DMS79 (cell line): ENCODE measurements around the gene OR2AT4.
A peak's percentile ranks its signal among the peaks of the same experiment; 100 is the strongest.
"Not testable (repeated sequence)": the region's sequence is repeated elsewhere in the genome, so short reads cannot be mapped to it uniquely, and the experiment has no call there.

Experiments
- DNase-seq: peaks from one replicate; lab custom pipeline; 2025; lab: John Stamatoyannopoulos, UW

Gene OR2AT4

DNA sequence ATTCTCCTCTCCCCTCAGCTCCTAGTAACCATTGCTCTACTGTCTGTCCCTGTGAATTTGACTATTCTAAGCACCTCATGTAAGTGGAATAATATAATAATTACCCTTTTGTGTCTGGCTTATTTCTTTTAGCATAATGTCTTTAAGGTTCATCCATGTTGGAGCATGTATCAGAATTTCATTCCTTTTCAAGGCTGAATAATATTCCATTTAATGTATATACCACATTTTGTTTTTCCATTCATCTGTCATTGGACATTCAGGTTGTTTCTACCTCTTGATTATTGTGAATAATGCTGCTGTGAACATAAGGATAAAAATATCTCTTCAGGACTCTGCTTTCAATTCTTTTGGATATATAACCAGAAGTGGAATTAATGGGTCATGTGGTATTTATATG lies 28.1 kb downstream of the OR2AT4 start:
- no peak for DNase-seq

- DNase-seq: no peak
Observed at GRCh38 chr11:75066061-75066460, 30.6 kb downstream of the OR2AT4 start.

GRCh38 chr11:75063741-75064314 lies 32.8 kb downstream of the OR2AT4 start:
- peak; percentile 15 for DNase-seq

GRCh38 chr11:75059299-75059698 lies 37.4 kb downstream of the OR2AT4 start:
- DNase-seq: no peak

- no peak for DNase-seq
Observed at GRCh38 chr11:75056814-75057213, 39.9 kb downstream of the OR2AT4 start.

DNA sequence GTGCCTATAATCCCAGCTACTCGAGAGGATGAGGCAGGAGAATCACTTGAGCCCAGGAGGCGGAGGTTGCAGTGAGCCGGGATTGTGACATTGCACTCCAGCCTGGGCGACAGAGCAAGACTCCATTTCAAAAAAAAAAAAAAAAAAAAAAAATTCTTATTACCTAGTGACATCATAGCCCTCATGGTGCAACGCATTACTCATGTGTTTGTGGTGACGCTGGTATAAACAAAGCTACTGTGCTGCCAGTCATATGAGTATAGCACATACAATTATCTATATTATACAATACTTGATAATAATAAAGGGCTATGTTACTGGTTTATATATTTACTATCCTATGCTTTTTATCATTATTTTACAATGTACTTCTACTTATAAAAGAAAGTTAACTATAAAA lies 41.2 kb downstream of the OR2AT4 start:
- DNase-seq: no peak

DNA sequence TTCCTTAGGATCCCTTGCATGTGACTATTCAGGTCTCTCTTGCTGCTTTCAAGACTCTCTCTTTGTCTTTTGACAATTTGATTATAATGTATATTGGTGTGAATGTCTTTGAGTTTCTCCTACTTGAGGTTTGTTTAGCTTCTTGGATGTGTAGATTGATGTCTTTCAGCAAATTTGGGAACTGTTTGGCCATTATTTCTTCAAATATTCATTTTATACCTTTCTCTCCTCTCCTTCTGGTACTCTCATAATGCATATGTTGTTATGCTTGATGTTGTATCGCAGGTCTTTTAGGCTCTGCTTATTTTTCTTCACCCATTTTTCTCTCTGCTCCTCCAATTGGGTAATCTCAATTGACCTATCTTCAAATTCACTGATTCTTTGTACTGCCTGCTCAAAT lies 44.2 kb downstream of the OR2AT4 start:
- no peak for DNase-seq

DNA sequence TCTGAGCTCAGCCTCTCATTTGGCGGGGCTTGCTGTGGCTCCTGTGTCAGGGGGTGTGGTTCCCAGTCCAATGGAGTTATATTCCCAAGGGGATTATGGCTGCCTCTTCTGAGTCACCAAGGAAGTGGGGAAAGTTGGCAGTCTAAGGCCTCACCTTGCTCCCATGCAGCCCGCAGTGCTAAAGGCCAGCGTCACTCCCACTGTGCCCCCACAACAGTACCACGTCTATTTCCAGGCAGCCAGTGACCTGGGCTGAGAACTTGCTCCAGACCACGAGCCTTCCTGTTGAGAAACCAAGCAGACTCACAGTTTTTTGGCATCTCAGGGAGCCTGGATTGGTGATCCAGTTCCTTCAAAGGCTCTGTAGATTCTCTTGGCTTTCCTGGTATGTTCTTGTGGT lies 45.6 kb downstream of the OR2AT4 start:
- no peak for DNase-seq

DNA sequence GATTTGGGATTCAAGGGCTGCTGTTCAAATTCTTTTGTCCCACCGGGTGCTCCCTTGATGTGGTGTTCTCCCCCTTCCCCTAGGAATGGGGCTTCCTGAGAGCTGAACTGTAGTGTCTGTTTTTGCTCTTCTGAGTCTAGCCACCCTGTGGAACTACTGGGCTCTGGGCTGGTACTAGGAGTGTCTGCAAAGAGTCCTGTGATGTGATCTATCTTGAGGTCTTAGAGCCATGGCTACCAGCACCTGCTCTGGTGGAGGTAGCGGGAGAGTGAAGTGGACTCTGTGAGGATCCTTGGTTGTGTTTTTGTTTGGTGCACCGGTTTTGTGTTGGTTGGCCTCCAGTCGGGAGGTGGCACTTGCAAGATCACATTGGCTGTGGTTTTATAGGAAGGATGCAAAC lies 46.2 kb downstream of the OR2AT4 start:
- DNase-seq: no peak

- DNase-seq: not testable (repeated sequence)
Observed at GRCh38 chr11:75049501-75050266, 47.0 kb downstream of the OR2AT4 start.

GRCh38 chr11:75047191-75047590 lies 49.5 kb downstream of the OR2AT4 start:
- DNase-seq: no peak

GRCh38 chr11:75046668-75047067 lies 50.0 kb downstream of the OR2AT4 start:
- DNase-seq: not testable (repeated sequence)

DNA sequence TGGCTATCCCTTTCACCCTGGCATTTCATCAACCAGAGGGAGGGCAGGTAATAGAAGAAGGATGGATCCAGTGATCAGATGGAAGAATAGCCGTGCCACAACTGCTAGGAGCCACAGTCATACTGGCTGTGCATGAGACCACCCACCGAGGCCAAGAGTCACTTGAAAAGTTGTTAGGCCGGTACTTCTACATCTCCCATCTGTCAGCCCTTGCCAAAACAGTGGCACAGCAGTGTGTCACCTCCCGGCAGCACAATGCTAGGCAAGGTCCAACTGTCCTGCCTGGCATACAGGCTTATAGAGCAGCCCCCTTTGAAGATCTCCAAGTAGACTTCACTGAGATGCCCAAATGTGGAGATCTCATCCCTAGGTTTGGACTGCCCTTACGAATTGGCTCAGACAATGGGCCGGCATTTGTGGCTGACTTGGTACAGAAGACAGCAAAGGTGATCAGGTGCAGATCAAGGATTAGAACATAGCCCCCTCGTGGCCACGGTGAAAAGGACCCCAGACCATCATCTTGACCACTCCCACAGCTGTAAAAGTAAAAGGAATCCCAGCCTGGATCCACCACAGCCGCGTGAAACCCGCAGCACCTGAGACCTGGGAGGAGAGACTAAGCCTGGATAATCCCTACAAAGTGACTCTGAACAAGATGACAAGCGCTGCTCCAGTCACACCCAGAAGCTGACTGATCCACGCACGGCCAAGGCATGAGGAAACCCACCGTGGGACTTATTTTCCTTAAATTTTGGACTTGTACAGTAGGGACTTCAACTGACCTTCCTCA lies 52.1 kb downstream of the OR2AT4 start:
- peak; percentile 80 for DNase-seq

DNA sequence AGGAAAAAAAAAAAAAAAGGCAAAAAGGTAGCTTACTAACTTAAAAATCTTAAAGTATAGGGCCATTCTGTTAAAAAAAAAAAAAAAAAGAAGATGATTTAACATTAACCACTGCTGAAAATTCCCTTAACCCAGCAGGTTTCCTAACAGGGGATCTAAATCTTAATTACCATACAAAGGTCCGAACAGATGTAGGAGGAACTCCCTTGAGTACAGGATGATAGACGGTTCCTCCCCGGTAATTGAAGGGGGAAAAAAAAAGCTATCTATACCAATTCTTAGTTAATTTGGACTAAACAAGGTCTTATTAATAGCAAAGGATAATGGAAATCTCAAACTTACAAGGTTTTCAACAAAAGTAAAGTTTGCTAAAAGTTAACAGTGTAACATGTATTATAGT lies 54.9 kb downstream of the OR2AT4 start:
- not testable (repeated sequence) for DNase-seq

GRCh38 chr11:75041263-75041662 lies 55.4 kb downstream of the OR2AT4 start:
- no peak for DNase-seq

- no peak for DNase-seq
Observed at GRCh38 chr11:75040167-75040770, 56.4 kb downstream of the OR2AT4 start.

DNA sequence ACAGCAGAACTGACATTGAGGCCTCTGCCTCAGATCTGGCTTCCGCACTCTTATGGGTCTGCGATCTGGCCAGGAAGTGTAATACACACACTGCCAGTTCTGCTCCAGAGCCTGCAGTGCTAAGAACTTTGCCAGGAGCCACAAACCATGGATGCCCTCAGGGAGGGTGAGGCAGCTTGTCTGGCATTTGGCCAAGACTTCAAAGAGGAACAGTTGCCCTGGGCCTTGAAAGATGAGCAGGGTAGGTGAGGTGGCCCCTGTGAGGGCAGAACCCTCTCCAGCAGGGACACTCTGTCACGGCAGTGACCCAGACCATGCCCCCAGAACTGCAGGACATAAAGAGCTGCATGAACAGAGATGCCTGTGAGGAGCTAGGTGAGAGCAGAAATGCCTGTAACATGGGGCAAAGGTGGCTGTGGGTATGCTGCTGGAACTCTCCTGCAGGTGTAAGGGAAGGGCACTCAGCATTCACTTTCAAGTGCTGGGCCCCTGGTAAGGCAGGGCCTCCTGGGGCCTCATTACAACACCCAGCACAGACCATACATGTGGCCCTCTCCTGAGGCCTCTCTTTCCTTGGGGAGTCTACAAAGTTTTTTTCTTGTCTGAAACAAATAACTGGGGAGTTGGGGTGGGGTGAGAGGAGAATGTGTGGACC lies 60.6 kb downstream of the OR2AT4 start:
- peak; percentile 91 for DNase-seq

DNA sequence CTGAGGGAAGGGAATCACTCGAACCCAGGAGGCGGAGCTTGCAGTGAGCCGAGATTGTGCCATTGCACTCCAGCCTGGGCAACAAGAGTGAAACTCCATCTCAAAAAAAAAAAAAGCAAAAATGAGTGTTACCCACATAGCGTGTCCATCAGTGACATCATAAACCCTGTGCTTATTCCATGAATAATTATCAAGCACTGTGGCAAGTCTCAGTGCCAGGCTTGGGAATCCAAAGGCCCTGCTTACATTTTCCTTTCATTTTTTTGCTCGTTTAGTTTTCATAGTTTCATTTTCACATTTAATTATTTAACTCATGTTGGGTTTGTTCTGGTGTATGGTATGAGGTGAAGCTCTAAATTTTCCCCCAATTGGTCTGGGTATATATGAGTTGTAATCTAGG lies 61.4 kb downstream of the OR2AT4 start:
- DNase-seq: no peak

- no peak for DNase-seq
Observed at GRCh38 chr11:75033916-75034315, 62.8 kb downstream of the OR2AT4 start.

GRCh38 chr11:75032550-75032935 lies 64.1 kb downstream of the OR2AT4 start:
- DNase-seq: no peak

- no peak for DNase-seq
Observed at GRCh38 chr11:75031771-75032549, 64.7 kb downstream of the OR2AT4 start.
